HepG2 (cell line): ENCODE results near the gene TMEM62.

Source experiments
- CEBPB ChIP-seq: IDR thresholded peaks from 2 replicates; pipeline ENCODE4 v1.6.1; 2011; ENCODE audit warnings: low read depth, low read length, improper control_type of control experiment, borderline replicate concordance
- CTCF ChIP-seq: sonication (generic); formaldehyde crosslinking; IDR thresholded peaks from 2 replicates; pipeline ENCODE4 v1.5.0; 2020; ENCODE audit warnings: mild to moderate bottlenecking, missing genetic modification reagents, moderate library complexity
- EZH2 ChIP-seq: conservative IDR thresholded peaks from 2 replicates; pipeline ENCODE4 v1.6.1; 2012; ENCODE audit warnings: mild to moderate bottlenecking, low read depth, low read length, moderate library complexity
- FOXK1 ChIP-seq: sonication (generic); formaldehyde crosslinking; IDR thresholded peaks from 2 replicates; pipeline ENCODE4 v1.4.0; 2020; ENCODE audit warnings: low read depth, missing genetic modification reagents, borderline replicate concordance
- MAFG ChIP-seq: sonication (generic); formaldehyde crosslinking; IDR thresholded peaks from 2 replicates; pipeline ENCODE4 v1.5.1; 2020; ENCODE audit warnings: mild to moderate bottlenecking, missing genetic modification reagents
- MXI1 ChIP-seq: IDR thresholded peaks from 3 replicates; pipeline ENCODE4 v1.6.1; 2012; ENCODE audit warnings: low read depth, low read length, inconsistent platforms, borderline replicate concordance
- NCOR1 ChIP-seq: fragments of 200-600 bp; sonication (generic); IDR thresholded peaks from 2 replicates; pipeline ENCODE4 v1.7.0; 2017; ENCODE audit warnings: antibody characterized with exemption, low read length, borderline replicate concordance
- TAF1 ChIP-seq: sonication (generic); formaldehyde crosslinking; IDR thresholded peaks from 2 replicates; pipeline ENCODE4 v1.4.0; 2020; ENCODE audit warnings: missing genetic modification reagents
- ZSCAN29 ChIP-seq: sonication (generic); formaldehyde crosslinking; conservative IDR thresholded peaks from 2 replicates; pipeline ENCODE4 v1.4.0; 2020; ENCODE audit warnings: mild to moderate bottlenecking, missing genetic modification reagents

- TF ChIP-seq MAFG (CRISPR knock-in tag): no peak
- no peak for TF ChIP-seq NCOR1
- no peak for TF ChIP-seq FOXK1
- no peak for TF ChIP-seq ZSCAN29
- TF ChIP-seq CTCF (CRISPR knock-in tag): no peak
- no peak for TF ChIP-seq EZH2
- no peak for TF ChIP-seq TAF1 (CRISPR knock-in tag)
- TF ChIP-seq MXI1: no peak
- TF ChIP-seq CEBPB: no peak
Measured at GRCh38 chr15:43121863-43122262, 11.5 kb upstream of the TMEM62 start.
